NK-92 treated with Interleukin-12 subunit alpha and Interleukin-12 subunit beta, amount 100 ng/mL, for 24 hours (cell line): Measurements from ENCODE around the gene BEX4.
"Not testable (repeated sequence)": the region's sequence is repeated elsewhere in the genome, so short reads cannot be mapped to it uniquely, and the experiment has no call there.

Experiments
- DNase-seq: peaks from one replicate; lab custom pipeline; 2025; lab: John Stamatoyannopoulos, UW

Gene BEX4

GRCh38 chrX:103214870-103215424 is at the start of gene BEX4:
Gene BEX4, plus strand, starts transcription at chrX:103215108. Its CDS starts 1,046 bp downstream, at chrX:103216154.
- DNase-seq: no peak

GRCh38 chrX:103170216-103170615 is 44.7 kb upstream of the BEX4 start:
- no peak for DNase-seq

- DNase-seq: no peak
Measured at GRCh38 chrX:103171353-103171752, 43.6 kb upstream of the BEX4 start.

GRCh38 chrX:103175256-103175655 is 39.7 kb upstream of the BEX4 start:
- not testable (repeated sequence) for DNase-seq

- no peak for DNase-seq
Measured at GRCh38 chrX:103175944-103176753, 38.8 kb upstream of the BEX4 start.

- no peak for DNase-seq
Measured at GRCh38 chrX:103177556-103177955, 37.4 kb upstream of the BEX4 start.

GRCh38 chrX:103183912-103184311 is 31.0 kb upstream of the BEX4 start:
- no peak for DNase-seq

- DNase-seq: no peak
Measured at GRCh38 chrX:103187953-103188475, 26.9 kb upstream of the BEX4 start.

- DNase-seq: no peak
Measured at GRCh38 chrX:103197721-103198306, 17.1 kb upstream of the BEX4 start.

- not testable (repeated sequence) for DNase-seq
Measured at GRCh38 chrX:103198668-103199067, 16.2 kb upstream of the BEX4 start.

- DNase-seq: no peak
Measured at GRCh38 chrX:103201041-103201440, 13.9 kb upstream of the BEX4 start.

GRCh38 chrX:103210056-103210455 is 4.9 kb upstream of the BEX4 start:
- no peak for DNase-seq

- no peak for DNase-seq
Measured at GRCh38 chrX:103211012-103211715, 3.7 kb upstream of the BEX4 start.

- no peak for DNase-seq
Measured at GRCh38 chrX:103212749-103213457, 2.0 kb upstream of the BEX4 start.

GRCh38 chrX:103215425-103215991 is 600 bp downstream of the BEX4 start:
- no peak for DNase-seq

- no peak for DNase-seq
Measured at GRCh38 chrX:103220511-103221323, 5.8 kb downstream of the BEX4 start.

- DNase-seq: not testable (repeated sequence)
Measured at GRCh38 chrX:103225918-103226317, 11.0 kb downstream of the BEX4 start.

- no peak for DNase-seq
Measured at GRCh38 chrX:103233263-103233662, 18.4 kb downstream of the BEX4 start.

- no peak for DNase-seq
Measured at GRCh38 chrX:103234869-103235268, 20.0 kb downstream of the BEX4 start.

- DNase-seq: not testable (repeated sequence)
Measured at GRCh38 chrX:103235608-103236007, 20.7 kb downstream of the BEX4 start.
